K562 (cell line): Measurements from ENCODE around the gene HPDL. TPM values are rescaled to one million over a fixed set of nuclear protein-coding genes. Genes with fewer than 3 reads are reported as not detected.

ENCODE experiments used
- ATAC-seq: fragments of 200-7000 bp; cut with Tn5 transposase; 3 replicates; pipeline ENCODE4 v1.9.1; 2020; ENCODE audit warnings: moderate library complexity
- BruUV-seq: library from RNA; stranded (reverse); fragments of 400-500 nt; replicated peaks from 2 replicates; lab custom pipeline; 2021; lab: Mats Ljungman, UMichigan
- CTCF ChIA-PET: fragments of 300-600 bp; formaldehyde crosslinking; extraction: SDS; loops from one replicate; lab custom pipeline; 2021; ENCODE audit warnings: low intra/inter-chr PET ratio; lab: Yijun Ruan, JAX
- POLR2A ChIA-PET: fragments of 300-600, 350-650 bp; sonication (Branson Sonifier 250); formaldehyde crosslinking; extraction: SDS; loops from one replicate; lab custom pipeline; 2021; ENCODE audit warnings: antibody characterized with exemption, inconsistent platforms; lab: Yijun Ruan, JAX
- DNase-seq, 4 experiments: peaks; one replicate each; pipeline versions ENCODE4 v3.0.0 to v3.0.0-alpha.2; 2011 to 2018; ENCODE audit warnings: low spot score in 3 of 4, mixed read lengths in 3 of 4; ENCODE audit errors: extremely low read depth in 1 of 4
- FAIRE-seq: peaks from 2 replicates; lab custom pipeline; 2011; peaks lifted over from hg19 to GRCh38; lab: Jason Lieb, UNC
- H2AFZ ChIP-seq: 2 replicates; pipeline ENCODE4 v1.6.0; 2011; ENCODE audit warnings: low read depth, low read length, control low read depth, inconsistent platforms
- H3K27ac ChIP-seq: fragments of 200-600 bp; 3 replicates; pipeline ENCODE4 v1.8.0; 2011; ENCODE audit warnings: low read depth, mild to moderate bottlenecking, control low read depth, inconsistent platforms, low read length, moderate library complexity, mixed read lengths; ENCODE audit errors: extremely low read depth
- H3K27me3 ChIP-seq, 2 experiments: fragments of 300-600 bp in 1 of 2; 2 replicates in 1 of 2; 3 replicates in 1 of 2; pipeline versions ENCODE4 v1.6.0 to v1.8.0; 2011; ENCODE audit warnings: inconsistent platforms in 2 of 2, low read length in 2 of 2, mild to moderate bottlenecking in 1 of 2, mixed read lengths in 1 of 2, moderate library complexity in 1 of 2; ENCODE audit not compliant: control insufficient read depth in 2 of 2, insufficient read depth in 2 of 2
- H3K36me3 ChIP-seq: fragments of 300-600 bp; 3 replicates; pipeline ENCODE4 v1.8.0; 2011; ENCODE audit warnings: mild to moderate bottlenecking, low read length, inconsistent platforms; ENCODE audit not compliant: control insufficient read depth, insufficient read depth
- H3K4me1 ChIP-seq, 2 experiments: fragments of 200-600 bp in 1 of 2; replicated peaks in 1 of 2; 2 replicates in 1 of 2; 3 replicates in 1 of 2; pipeline versions ENCODE4 v1.5.1 to v1.8.0; 2011; ENCODE audit warnings: inconsistent platforms in 2 of 2, low read length in 2 of 2, mild to moderate bottlenecking in 1 of 2, mixed read lengths in 1 of 2, moderate library complexity in 1 of 2; ENCODE audit not compliant: control insufficient read depth in 2 of 2, insufficient read depth in 2 of 2
- H3K4me2 ChIP-seq: 2 replicates; pipeline ENCODE4 v1.6.1; 2011; ENCODE audit warnings: low read length, control low read depth, inconsistent platforms, mixed read lengths; ENCODE audit not compliant: insufficient read depth
- H3K4me3 ChIP-seq: fragments of 200-600 bp; sonication (generic), shearing (Covaris generic); 2 replicates; pipeline ENCODE4 v1.5.1; 2016; ENCODE audit warnings: control low read depth, inconsistent platforms
- H3K79me2 ChIP-seq: fragments of 200-600 bp; 3 replicates; pipeline ENCODE4 v1.8.0; 2011; ENCODE audit warnings: low read length, inconsistent platforms; ENCODE audit not compliant: control insufficient read depth, insufficient read depth
- H3K9ac ChIP-seq, 2 experiments: 2 replicates each; pipeline versions ENCODE4 v1.6.0 to v1.6.1; 2011; ENCODE audit warnings: low read depth in 2 of 2, low read length in 2 of 2, control low read depth in 1 of 2, inconsistent platforms in 1 of 2, mild to moderate bottlenecking in 1 of 2, mixed read lengths in 1 of 2; ENCODE audit not compliant: insufficient read depth in 1 of 2
- H3K9me1 ChIP-seq: one replicate; pipeline ENCODE4 v1.6.0; 2011; ENCODE audit warnings: inconsistent platforms, mild to moderate bottlenecking, low read length, moderate library complexity; ENCODE audit not compliant: control insufficient read depth, insufficient read depth
- H3K9me3 ChIP-seq: replicated peaks from 2 replicates; pipeline ENCODE4 v1.5.1; 2011; ENCODE audit warnings: low read depth, low read length, inconsistent platforms; ENCODE audit not compliant: control insufficient read depth, insufficient read depth
- H4K20me1 ChIP-seq: replicated peaks from 2 replicates; pipeline ENCODE4 v1.6.1; 2011; ENCODE audit warnings: low read length, inconsistent platforms, mixed read lengths; ENCODE audit not compliant: control insufficient read depth, insufficient read depth
- ARHGAP35 ChIP-seq: fragments of 450-650 bp; IDR thresholded peaks from 2 replicates; pipeline ENCODE4 v1.6.1; 2018; ENCODE audit not compliant: partially characterized antibody
- BRCA1 ChIP-seq, 2 experiments: fragments of 450-650 bp in 1 of 2; sonication (generic) in 1 of 2; formaldehyde crosslinking in 1 of 2; IDR thresholded peaks; 2 replicates each; pipeline versions ENCODE4 v1.5.0 to v1.6.1; 2017 to 2020; ENCODE audit warnings: mild to moderate bottlenecking in 1 of 2, missing genetic modification reagents in 1 of 2
- EGR1 ChIP-seq: fragments of 450-650 bp; conservative IDR thresholded peaks from 2 replicates; pipeline ENCODE4 v1.6.1; 2017; ENCODE audit warnings: mild to moderate bottlenecking
- GATAD2B ChIP-seq: fragments of 450-650 bp; IDR thresholded peaks from 2 replicates; pipeline ENCODE4 v1.6.1; 2017; ENCODE audit warnings: mild to moderate bottlenecking, borderline replicate concordance
- HMG20A ChIP-seq: fragments of 450-650 bp; formaldehyde crosslinking; conservative IDR thresholded peaks from 2 replicates; pipeline ENCODE4 v1.4.0; 2020; ENCODE audit warnings: mild to moderate bottlenecking, mixed read lengths
- LCOR ChIP-seq: sonication (generic); formaldehyde crosslinking; IDR thresholded peaks from 2 replicates; pipeline ENCODE4 v1.8.0; 2022; ENCODE audit warnings: mild to moderate bottlenecking, missing genetic modification reagents
- MAFG ChIP-seq: fragments of 450-650 bp; conservative IDR thresholded peaks from 2 replicates; pipeline ENCODE4 v1.6.1; 2016; ENCODE audit warnings: missing genetic modification characterization, missing compliant biosample characterization
- MAFK ChIP-seq: IDR thresholded peaks from 2 replicates; pipeline ENCODE4 v1.6.1; 2011; ENCODE audit warnings: low read length, improper control_type of control experiment
- NFATC3 ChIP-seq: fragments of 450-650 bp; IDR thresholded peaks from 2 replicates; pipeline ENCODE4 v1.6.1; 2017; ENCODE audit warnings: mild to moderate bottlenecking
- PTBP1 ChIP-seq: fragments of 200-400 bp; formaldehyde crosslinking; IDR thresholded peaks from 2 replicates; pipeline ENCODE4 v1.6.1; 2017; ENCODE audit warnings: low read depth, low read length
- RUNX1 ChIP-seq: sonication (generic); IDR thresholded peaks from 2 replicates; pipeline ENCODE4 v1.6.1; 2016; ENCODE audit warnings: antibody characterized with exemption, low read depth
- SMAD4 ChIP-seq: fragments of 250-450 bp; sonication (Bioruptor Pico); conservative IDR thresholded peaks from 2 replicates; pipeline ENCODE4 v1.8.0; 2021; ENCODE audit warnings: inconsistent platforms, mild to moderate bottlenecking, moderate library complexity
- SMARCA4 ChIP-seq: fragments of 450-650 bp; IDR thresholded peaks from 2 replicates; pipeline ENCODE4 v1.6.1; 2016
- SRSF9 ChIP-seq: fragments of 200-400 bp; formaldehyde crosslinking; IDR thresholded peaks from 2 replicates; pipeline ENCODE4 v1.6.1; 2017; ENCODE audit warnings: low read depth, low read length, borderline replicate concordance
- TAF9B ChIP-seq: fragments of 450-650 bp; IDR thresholded peaks from 2 replicates; pipeline ENCODE4 v1.6.1; 2018; ENCODE audit warnings: mild to moderate bottlenecking; ENCODE audit not compliant: partially characterized antibody
- ZFP36 ChIP-seq: fragments of 150-350 bp; IDR thresholded peaks from 2 replicates; pipeline ENCODE4 v1.6.1; 2018; ENCODE audit warnings: low read length, low read depth; ENCODE audit not compliant: partially characterized antibody
- ZFX ChIP-seq: sonication (generic); formaldehyde crosslinking; IDR thresholded peaks from 2 replicates; pipeline ENCODE4 v1.8.0; 2022; ENCODE audit warnings: mild to moderate bottlenecking, missing genetic modification reagents, moderate library complexity
- ZHX1 ChIP-seq: fragments of 150-350 bp; conservative IDR thresholded peaks from 2 replicates; pipeline ENCODE4 v1.6.1; 2014; ENCODE audit warnings: low read length
- ZNF589 ChIP-seq: fragments of 200-800 bp; sonication (Bioruptor generic); IDR thresholded peaks from 2 replicates; pipeline ENCODE4 v1.6.1; 2016; ENCODE audit warnings: low read depth, missing genetic modification characterization, missing compliant biosample characterization
- ZNF644 ChIP-seq: fragments of 200-800 bp; sonication (Bioruptor generic); IDR thresholded peaks from 2 replicates; pipeline ENCODE4 v1.6.1; 2016; ENCODE audit warnings: low read depth, missing genetic modification characterization, missing compliant biosample characterization
- ZNF717 ChIP-seq: fragments of 250-450 bp; sonication (Bioruptor Pico); IDR thresholded peaks from 2 replicates; pipeline ENCODE4 v1.5.0; 2021
- ZNF77 ChIP-seq: fragments of 250-450 bp; sonication (Bioruptor Pico); IDR thresholded peaks from 2 replicates; pipeline ENCODE4 v1.5.0; 2020
- WGBS: fragments of 100-300 bp; shearing (Covaris generic); methylation state at CpG from one replicate; pipeline ENCODE4 v1.1.6; 2016; ENCODE audit warnings: low coverage, mixed read lengths; ENCODE audit not compliant: insufficient coverage; ENCODE audit errors: missing lambda C conversion rate; 5-methylcytosine and 5-hydroxymethylcytosine counted together
- in situ Hi-C: fragments of 300-500 bp; cut with MboI; formaldehyde crosslinking; loops from 4 replicates; pipeline ENCODE4 v1.15.0; 2018; ENCODE audit warnings: inconsistent platforms, mixed read lengths
- intact Hi-C: fragments of 100-400 bp; cut with micrococcal nuclease; formaldehyde crosslinking; loops from 2 replicates; pipeline ENCODE4 v1.14.2; 2022
- polyA plus RNA-seq, 8 experiments: library from polyadenylated mRNA; depleted of rRNA in 4 of 8; stranded (reverse) in 5 of 8; unstranded in 3 of 8; fragments of >200 nt; fragmentation: Nextera tagmentation in 2 of 8; fragmentation: Illumina TruSeq in 1 of 8; extraction: Ambion mirVana in 2 of 8; extraction: Trizol in 1 of 8; gene quantifications; 2 replicates each; pipeline versions ENCODE4 v1.2.1 to v1.2.3, GENCODE V29; 2011 to 2014; ENCODE audit warnings: inconsistent platforms in 1 of 8, missing spikeins in 1 of 8
- total RNA-seq, 7 experiments: library from RNA; depleted of rRNA in 6 of 7; stranded (reverse); fragments of >200 nt in 6 of 7; fragmentation: Illumina TruSeq in 2 of 7; extraction: Trizol in 2 of 7; gene quantifications; 2 replicates each; pipeline versions ENCODE4 v1.2.1 to v1.2.3, GENCODE V29; 2011 to 2021; ENCODE audit warnings: low replicate concordance in 1 of 7

Gene HPDL
- total and polyA plus RNA-seq, 9 of the 15 experiments (the other 6 are each of a cell fraction or from before 2014, with no cell fraction given): not detected

- H2AFZ ChIP-seq: peak overlapping the region; percentile 90
- H3K4me2 ChIP-seq: peak overlapping the region; percentile 90
- ChIA-PET POLR2A (interaction anchor here (0.6 to 8.7 kb wide), 28 partner anchors 9 to 582 kb away, joined by 3 to 113 read pairs (median 4); partner anchors contain the start of genes HECTD3, MUTYH, PLK3 and PRDX1), CTCF (interaction anchor here (0.5 to 2.6 kb wide), 7 partner anchors 58 to 528 kb away, joined by 3 to 24 read pairs (median 3); partner anchors contain the start of gene RPS8)
- peak; percentile 93 for ATAC-seq
- H4K20me1 ChIP-seq: no peaks in the 10 kb centered on the region
- FAIRE-seq: peak; percentile 81
- under 1% methylated on average over 42 of the region's 68 CpGs for WGBS
- BruUV-seq: TSS peak; percentile 96
- no peaks in the 10 kb centered on the region for H3K9me1 ChIP-seq
- H3K79me2 ChIP-seq: peaks cover 9% of the 10 kb centered on the region; the same call in 2 of the 3 replicates
- no peaks in the 10 kb centered on the region for H3K27me3 ChIP-seq
- intact Hi-C loops (loop anchor here (1.0 to 5.0 kb wide), 5 partner anchors 37 to 571 kb away; partner anchors contain the start of genes MUTYH, RNU5D-1 and TOE1), in situ Hi-C loops (loop anchor here (5.0 to 10.0 kb wide), 4 partner anchors 291 to 579 kb away; partner anchors contain the start of genes HECTD3, PTCH2 and UROD)
- H3K4me1 ChIP-seq: peaks cover 24% of the 10 kb centered on the region in 2 experiments
- peak overlapping the region; percentile 88 for H3K27ac ChIP-seq
- peak overlapping the region; percentile 86 to 93 for H3K9ac ChIP-seq
- peak; percentile 99 for DNase-seq
- H3K36me3 ChIP-seq: no peaks in the 10 kb centered on the region
- no peaks in the 10 kb centered on the region for H3K9me3 ChIP-seq
- H3K4me3 ChIP-seq: peak overlapping the region; percentile 52
- peak; percentile 80; the same call in 1 of the 2 replicates for TF ChIP-seq SMAD4 (CRISPR knock-in tag)
- TF ChIP-seq EGR1: peak; percentile 97
- TF ChIP-seq LCOR (CRISPR knock-in tag): peak; percentile 82
- 0 out of 2 replicates have a peak, but pooled peaks have one; percentile 19 for TF ChIP-seq GATAD2B
- TF ChIP-seq ZNF77 (CRISPR knock-in tag): no peak
- TF ChIP-seq RUNX1: no peak
- TF ChIP-seq ZNF717 (CRISPR knock-in tag): no peak
- TF ChIP-seq HMG20A: no peak
- TF ChIP-seq ZFX (CRISPR knock-in tag): peak; percentile 96
- TF ChIP-seq SRSF9: no peak
- TF ChIP-seq ZNF589: no peak
- TF ChIP-seq SMARCA4: 0 out of 2 replicates have a peak, but pooled peaks have one; percentile 2
- TF ChIP-seq PTBP1: no peak
- TF ChIP-seq NFATC3: no peak
- TF ChIP-seq BRCA1 (IDR thresholded peaks at IDR 0.05): no peak
- TF ChIP-seq BRCA1 (CRISPR knock-in tag; IDR thresholded peaks at IDR 0.05): no peak
- TF ChIP-seq ZHX1: no peak
- no peak for TF ChIP-seq MAFG (tag)
- TF ChIP-seq ZNF644 (tag): no peak; the same call in 1 of the 2 replicates
- peak; percentile 39 for TF ChIP-seq MAFK
- no peak for TF ChIP-seq ARHGAP35
- peak; percentile 63 for TF ChIP-seq TAF9B
- TF ChIP-seq ZFP36: no peak
Observed at GRCh38 chr1:45303520-45304310, 23.0 kb upstream of the HPDL start.
